GM20431 (cell line): ENCODE data around the gene TMEM238L.

Experiments
- in situ Hi-C: fragments of 300-500 bp; cut with MseI, MboI; formaldehyde crosslinking; loops from one replicate; pipeline ENCODE4 v1.15.0; 2020; ENCODE audit warnings: low sequenced_read_pairs; ENCODE audit not compliant: unreplicated experiment

Gene TMEM238L

GRCh38 chr17:10807704-10808128 lies 3.8 kb upstream of the TMEM238L start:
- in situ Hi-C loops = no loop called here

DNA sequence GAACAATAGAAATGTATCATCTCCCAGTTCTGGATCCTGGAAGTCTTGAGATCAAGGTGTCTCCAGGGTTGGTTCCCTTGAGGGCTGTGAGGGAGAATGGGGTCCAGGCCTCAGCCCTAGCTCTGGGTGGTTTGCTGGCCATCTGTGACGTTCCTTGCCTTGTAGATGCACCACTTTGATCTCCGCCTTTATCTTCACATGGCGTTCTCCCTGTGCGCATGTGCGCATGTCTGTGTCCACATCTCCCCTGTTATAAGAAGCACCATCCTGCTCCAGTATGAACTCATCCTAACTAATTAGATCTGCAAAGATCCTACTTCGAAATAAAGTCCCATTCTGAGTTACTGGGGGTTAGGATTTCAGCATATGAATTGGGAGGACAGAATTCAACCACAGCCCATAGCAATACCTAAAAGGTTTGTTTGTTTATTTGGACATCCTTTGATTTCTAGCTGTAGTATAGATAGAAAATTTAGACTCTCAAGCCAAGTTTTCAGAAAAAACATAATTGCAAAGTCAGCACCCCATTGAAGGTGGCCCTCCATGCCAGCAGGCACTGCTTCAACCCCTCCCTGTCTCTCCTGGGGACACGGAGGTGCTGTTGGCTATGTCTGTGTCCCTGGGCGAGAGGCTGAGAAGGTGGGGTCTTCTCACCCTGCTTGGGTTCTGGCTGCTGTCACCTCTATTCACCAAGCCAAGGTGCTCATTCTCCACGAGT lies 2.8 kb upstream of the TMEM238L start:
- in situ Hi-C loops = no loop called here

DNA sequence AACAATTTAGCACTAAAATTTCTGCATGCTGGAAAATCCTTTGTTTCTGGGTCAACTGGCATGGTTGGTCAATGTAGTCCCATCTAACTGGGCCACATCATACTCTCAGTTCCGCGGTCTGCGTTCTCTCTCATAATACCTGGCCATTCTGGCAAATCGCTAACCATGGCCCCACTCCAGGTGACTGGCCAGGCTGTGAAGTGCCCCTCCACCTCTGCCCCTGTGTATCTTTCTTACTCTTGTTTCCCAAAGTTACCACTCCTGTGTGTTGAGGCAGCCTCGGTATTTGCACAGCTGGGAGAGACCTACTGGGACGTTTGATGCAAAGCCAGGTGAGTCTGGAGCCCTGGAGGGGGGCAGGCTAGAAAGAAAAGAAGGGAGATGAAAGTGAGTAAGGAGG lies 2.0 kb upstream of the TMEM238L start:
- in situ Hi-C loops = no loop called here

GRCh38 chr17:10804546-10804945 lies 647 bp upstream of the TMEM238L start:
- in situ Hi-C loops = no loop called here

- in situ Hi-C loops = no loop called here
These were observed 549 bp downstream of the TMEM238L start for GRCh38 chr17:10803350-10803749.

GRCh38 chr17:10802496-10803284 lies 1.2 kb downstream of the TMEM238L start:
- in situ Hi-C loops = no loop called here

DNA sequence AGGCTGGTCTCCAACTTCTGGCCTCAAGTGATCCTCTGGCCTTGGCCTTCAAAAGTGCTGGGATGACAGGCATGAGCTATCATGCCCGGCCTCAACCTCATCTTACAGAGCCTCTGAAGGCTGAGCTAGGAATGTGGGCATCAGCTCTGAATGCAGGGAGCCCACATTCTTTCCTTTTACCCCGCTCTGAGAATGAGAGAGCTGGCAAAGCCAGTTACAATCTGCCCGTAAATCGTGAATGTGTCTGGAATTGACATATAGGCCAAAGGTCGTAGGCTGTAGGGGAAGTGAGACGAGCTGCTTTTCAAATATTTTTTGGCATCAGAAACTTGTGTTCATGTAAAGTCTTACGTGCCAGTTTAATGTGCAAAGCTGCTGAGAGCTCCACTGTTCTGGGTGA lies 4.5 kb downstream of the TMEM238L start:
- in situ Hi-C loops = no loop called here

DNA sequence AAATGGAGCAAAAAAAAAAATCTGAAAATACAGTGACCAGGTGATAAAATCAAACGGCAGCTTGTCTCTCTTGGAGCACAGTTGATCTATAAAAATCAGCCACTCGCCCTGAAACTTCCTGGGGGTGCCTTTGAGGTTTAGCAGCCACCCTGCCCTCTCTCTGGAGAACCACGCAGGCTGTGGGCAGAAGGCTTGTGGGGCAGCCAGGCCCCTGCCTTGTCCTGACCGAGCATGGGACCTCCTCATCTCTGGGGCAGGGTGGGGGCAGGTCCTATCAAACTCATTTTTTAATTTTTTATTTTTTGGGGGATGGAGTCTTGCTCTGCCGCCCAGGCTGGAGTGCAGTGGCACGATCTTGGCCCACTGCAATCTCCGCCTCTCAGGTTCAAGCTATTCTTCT lies 5.0 kb downstream of the TMEM238L start:
- in situ Hi-C loops = no loop called here

- in situ Hi-C loops = no loop called here
These were observed 5.6 kb downstream of the TMEM238L start for GRCh38 chr17:10798332-10798749.

DNA sequence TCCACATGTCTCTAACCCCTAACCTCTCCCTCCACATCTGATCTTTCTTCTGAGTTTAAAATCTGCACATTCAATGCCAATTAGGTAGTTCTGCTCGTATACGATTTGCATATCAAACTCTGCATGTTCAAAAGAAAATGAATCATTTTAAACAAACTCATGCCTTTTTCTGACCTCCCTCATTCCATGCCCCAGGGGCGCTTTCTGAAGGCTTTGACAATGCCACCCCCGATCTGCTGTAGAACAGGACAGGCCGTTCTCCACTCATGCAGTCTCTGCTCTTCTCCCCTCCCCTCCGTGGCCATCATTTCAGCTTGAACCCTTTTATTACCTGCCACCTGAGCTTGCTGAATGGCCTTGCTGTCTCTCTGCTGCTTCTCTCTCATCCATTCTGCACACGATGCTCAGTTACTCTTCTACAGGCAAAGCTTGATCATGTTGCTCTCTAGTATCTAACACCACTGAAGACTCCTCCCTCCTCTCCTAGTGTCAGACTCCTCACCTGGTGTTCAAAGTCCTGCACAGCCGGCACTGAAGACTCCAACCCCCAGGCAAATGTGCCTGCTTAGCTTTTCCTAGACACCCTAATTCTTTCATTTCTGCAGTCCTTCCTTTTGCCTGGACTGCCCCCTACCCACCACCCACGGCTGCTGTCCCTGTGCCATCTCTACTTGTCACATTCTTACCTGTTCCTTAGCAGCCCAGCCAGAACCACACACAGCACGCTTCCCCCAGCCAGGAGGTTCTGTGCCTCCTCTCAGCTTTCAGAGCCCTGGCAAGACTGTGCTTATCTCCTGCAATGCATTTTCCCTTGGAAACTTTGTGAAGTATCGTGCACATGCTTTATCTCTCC lies 6.2 kb downstream of the TMEM238L start:
- in situ Hi-C loops = no loop called here

DNA sequence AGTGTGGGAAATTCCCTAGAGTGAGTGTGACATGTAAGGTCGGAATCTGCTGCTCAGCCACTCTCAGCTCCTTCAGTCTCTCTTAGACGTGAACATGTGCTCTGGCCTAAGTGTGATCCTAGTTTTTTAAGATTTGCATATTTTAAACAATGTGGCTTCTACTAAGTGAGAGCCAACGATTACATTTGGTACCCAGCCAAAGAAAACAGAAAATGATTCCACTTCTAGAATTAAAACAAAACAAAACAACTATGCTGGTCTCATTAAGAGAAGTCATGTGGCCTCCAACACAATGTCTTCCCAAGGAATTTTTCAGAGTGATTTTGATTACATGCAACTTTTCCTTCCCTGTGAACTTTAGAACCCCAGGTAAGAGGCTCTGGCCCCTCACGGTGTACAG lies 10.1 kb downstream of the TMEM238L start:
- in situ Hi-C loops = no loop called here

DNA sequence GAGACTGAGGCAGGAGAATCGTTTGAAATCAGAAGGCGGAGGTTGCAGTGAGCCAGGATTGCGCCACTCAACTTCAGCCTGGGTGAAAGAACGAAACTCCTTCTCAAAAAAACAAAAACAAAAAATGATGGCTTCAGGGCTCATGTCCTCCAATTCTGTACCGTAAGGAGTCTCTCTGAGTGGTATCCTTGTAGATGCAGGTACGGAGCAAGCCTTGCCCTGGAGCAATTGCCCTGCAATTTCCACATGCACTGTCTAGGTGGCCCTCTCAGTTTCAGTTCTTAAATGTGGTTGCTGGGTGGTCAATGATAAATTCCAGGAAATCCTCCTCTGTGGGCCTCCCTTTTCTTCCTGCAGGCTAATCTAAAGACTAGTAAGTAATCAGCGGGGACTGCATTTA lies 10.6 kb downstream of the TMEM238L start:
- in situ Hi-C loops = no loop called here

- in situ Hi-C loops = no loop called here
These were observed 11.7 kb downstream of the TMEM238L start for GRCh38 chr17:10792151-10792550.

DNA sequence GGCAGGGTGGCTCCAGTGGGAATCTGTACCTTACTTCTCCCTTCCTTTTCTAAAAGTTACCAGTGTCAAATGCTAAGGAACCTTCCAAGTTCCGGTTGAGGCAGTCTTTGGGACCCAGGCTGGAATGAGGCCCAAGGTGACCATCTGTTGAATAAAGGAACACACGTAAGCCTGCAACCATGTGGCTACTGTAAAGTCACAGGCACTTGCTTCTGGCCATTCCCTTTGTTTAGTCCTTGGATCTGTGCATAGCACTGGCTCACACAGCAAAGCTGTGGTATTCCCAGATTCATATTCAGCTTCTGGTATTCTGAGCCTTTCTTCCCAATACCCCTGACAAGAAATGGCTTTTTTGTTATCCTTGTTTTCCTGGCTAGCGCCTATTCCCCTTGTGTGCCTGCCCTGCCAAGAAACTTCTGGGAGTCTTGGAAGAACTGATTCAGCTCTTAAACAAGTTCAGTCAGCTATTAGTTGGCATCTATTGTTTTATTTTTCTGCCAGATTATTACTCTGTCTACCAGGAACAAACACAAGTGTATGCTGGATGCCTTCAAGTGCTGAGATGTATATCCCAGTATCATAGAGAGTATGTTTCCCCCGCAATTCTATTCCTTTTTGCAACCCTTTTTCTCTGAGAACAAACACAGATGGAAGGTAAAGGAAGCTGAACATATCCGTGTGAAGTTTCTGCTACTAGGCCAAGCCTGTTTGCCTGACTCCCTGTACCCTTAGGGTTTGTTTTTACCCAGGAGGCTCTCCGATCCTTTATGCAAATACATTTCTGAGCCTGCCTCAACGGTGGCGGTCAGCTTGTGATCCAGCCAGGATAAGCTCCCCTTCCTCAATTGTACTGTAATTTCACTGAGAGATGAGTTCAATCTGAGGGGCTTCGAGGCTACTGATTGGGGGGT lies 13.2 kb downstream of the TMEM238L start:
- in situ Hi-C loops = no loop called here

DNA sequence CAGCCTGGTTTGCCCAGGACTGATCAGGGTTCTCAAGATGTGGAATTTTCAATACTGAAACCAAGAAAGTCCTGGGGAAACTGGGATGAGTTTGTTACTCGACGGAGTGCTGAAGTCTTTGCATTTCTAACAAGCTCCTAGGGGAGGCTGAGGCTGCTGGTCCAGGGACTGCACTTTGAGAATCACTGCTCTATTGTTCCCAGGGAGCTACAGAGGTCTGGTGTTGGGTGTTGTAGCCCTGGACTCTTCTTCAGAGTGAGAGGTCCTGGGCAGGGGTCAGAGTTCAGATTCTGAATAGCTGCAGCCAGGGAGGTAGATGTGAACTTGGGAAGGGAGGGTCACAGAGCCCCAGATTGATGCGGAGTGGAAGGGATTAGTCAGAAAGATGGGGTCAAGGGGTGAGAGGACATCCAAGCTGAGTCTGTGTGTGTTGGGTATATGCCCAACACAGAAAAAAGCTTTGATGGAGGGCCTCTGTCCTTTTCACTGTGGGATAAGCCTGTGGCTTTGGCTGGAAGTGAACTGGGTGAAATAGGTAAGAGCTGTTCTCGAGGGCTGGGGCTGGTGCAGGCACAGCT lies 14.1 kb downstream of the TMEM238L start:
- in situ Hi-C loops = no loop called here

DNA sequence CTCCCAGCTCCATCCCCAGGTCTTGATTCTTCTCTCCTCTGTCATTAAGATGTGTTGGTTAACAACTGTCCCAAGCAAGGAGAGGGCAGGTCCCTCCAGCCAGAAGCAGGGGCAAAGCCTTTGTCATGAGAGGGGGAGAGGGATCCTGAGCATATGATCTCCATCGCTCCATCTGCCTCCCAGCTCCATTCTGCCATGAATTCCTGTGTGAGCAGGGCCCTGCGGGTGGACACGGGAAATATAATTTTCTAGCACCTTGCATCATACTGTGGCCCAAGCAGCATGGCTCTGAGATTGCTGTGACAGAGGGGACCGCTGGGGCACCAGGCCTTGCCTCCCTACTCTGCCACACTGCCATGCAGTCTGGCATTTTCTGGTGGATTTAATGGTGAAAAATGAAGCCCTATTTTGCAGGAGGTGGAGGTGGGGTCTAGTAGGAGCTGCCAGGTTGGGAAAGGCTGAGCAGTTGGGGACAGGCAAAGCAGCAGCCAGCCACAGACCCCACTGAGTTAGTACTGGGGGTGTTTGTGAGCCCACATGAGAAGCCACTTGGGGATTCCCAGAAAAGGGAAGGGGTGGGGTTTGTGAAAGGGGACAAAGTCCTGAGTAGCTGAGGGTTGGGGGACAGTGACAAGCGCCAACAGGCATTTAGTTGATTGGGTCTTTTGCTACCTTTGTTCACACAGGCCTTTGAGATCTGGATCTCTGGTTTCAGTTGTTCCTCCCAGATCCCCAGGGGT lies 16.4 kb downstream of the TMEM238L start:
- in situ Hi-C loops = no loop called here

- in situ Hi-C loops = no loop called here
These were observed 18.6 kb downstream of the TMEM238L start for GRCh38 chr17:10785295-10785694.

- in situ Hi-C loops = no loop called here
These were observed 24.3 kb downstream of the TMEM238L start for GRCh38 chr17:10779609-10780008.

DNA sequence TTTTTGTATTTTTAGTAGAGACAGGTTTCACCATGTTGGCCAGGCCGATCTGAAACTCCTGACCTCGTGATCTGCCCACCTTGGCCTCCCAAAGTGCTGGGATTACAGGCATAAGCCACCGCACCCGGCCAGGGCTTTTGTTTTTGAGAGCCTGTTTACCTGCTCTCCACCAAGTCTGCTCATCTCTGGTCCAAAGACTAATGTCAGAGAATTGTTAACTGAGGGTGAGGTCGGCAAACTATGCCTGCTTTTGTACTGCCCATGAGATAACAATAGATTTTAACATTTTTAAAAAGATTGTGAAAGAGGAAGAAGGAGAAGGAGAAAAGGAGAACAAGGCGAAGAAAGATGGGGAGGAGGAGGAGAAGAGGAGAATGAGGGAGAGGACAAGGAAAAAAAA lies 26.0 kb downstream of the TMEM238L start:
- in situ Hi-C loops = no loop called here
